Measurements from ENCODE around the gene FBXL19. TPM values are rescaled to one million over a fixed set of nuclear protein-coding genes. Genes with fewer than 3 reads are reported as not detected.

Gene FBXL19
- total and polyA plus RNA-seq, 8 donors, result 11.2 to 26.8 (median 19.5) TPM

- Histone ChIP-seq H3K36me3 (peaks cover 0 to 100% of the 10 kb centered on the region in 2 donors), H3K4me1 (no peaks in the 10 kb centered on the region), H3K27ac (no peak overlapping the region), H3K4me3 (no peak overlapping the region), H3K27me3 (no peaks in the 10 kb centered on the region), H3K9me3 (no peaks in the 10 kb centered on the region)
- no peak for TF ChIP-seq CTCF (IDR thresholded peaks at IDR 0.05)
- DNase-seq (no peak), ATAC-seq (no peak)
- intact Hi-C loops (cut with DNase I), result no loop called here
Measured at GRCh38 chr16:30974348-30974747, 51.0 kb downstream of the FBXL19 start.

- no peak overlapping the region for H3K27ac ChIP-seq
- no peaks in the 10 kb centered on the region for H3K27me3 ChIP-seq
- no peaks in the 10 kb centered on the region for H3K9me3 ChIP-seq
- peaks cover 0 to 100% of the 10 kb centered on the region in 2 donors for H3K36me3 ChIP-seq
- ATAC-seq (no peak), DNase-seq (no peak)
- H3K4me3 ChIP-seq, result no peak overlapping the region
- intact Hi-C loops (cut with DNase I), result no loop called here
- TF ChIP-seq CTCF (IDR thresholded peaks at IDR 0.05), result no peak
- H3K4me1 ChIP-seq, result no peaks in the 10 kb centered on the region
Measured at GRCh38 chr16:30976486-30976885, 53.1 kb downstream of the FBXL19 start.

- intact Hi-C loops (cut with DNase I), result no loop called here
- Histone ChIP-seq H3K4me1 (no peaks in the 10 kb centered on the region), H3K36me3 (peaks cover 0 to 100% of the 10 kb centered on the region in 2 donors), H3K27me3 (no peaks in the 10 kb centered on the region), H3K4me3 (no peak overlapping the region), H3K9me3 (no peaks in the 10 kb centered on the region), H3K27ac (no peak overlapping the region)
- TF ChIP-seq CTCF (IDR thresholded peaks at IDR 0.05), result no peak
- DNase-seq (no peak), ATAC-seq (no peak)
Measured at GRCh38 chr16:30977502-30977901, 54.1 kb downstream of the FBXL19 start.

GRCh38 chr16:30979170-30980022, 56.0 kb downstream of the FBXL19 start:
- no peak overlapping the region for H3K4me3 ChIP-seq
- no peak for ATAC-seq
- TF ChIP-seq CTCF (IDR thresholded peaks at IDR 0.05), result no peak
- intact Hi-C loops (cut with DNase I), result loop anchor here in 1 of 2 donors (10.0 kb wide), 2 partner anchors 455 to 885 kb away; no protein-coding TSS in a partner anchor
- no peaks in the 10 kb centered on the region for H3K9me3 ChIP-seq
- H3K4me1 ChIP-seq, result peaks cover 0 to 2% of the 10 kb centered on the region in 2 donors
- no peak for DNase-seq
- H3K27me3 ChIP-seq, result no peaks in the 10 kb centered on the region
- H3K27ac ChIP-seq, result no peak overlapping the region
- H3K36me3 ChIP-seq, result peaks cover 0 to 100% of the 10 kb centered on the region in 2 donors

- intact Hi-C loops (cut with DNase I), result loop anchor here in 1 of 2 donors (10.0 kb wide), 2 partner anchors 455 to 885 kb away; no protein-coding TSS in a partner anchor
- TF ChIP-seq CTCF (IDR thresholded peaks at IDR 0.05), result no peak
- DNase-seq, result no peak
- Histone ChIP-seq H3K27ac (no peak overlapping the region), H3K4me3 (no peak overlapping the region), H3K27me3 (no peaks in the 10 kb centered on the region), H3K4me1 (peaks cover 0 to 8% of the 10 kb centered on the region in 2 donors), H3K9me3 (no peaks in the 10 kb centered on the region), H3K36me3 (peaks cover 0 to 98% of the 10 kb centered on the region in 2 donors)
- ATAC-seq, result no peak
Measured at GRCh38 chr16:30980023-30980371, 56.6 kb downstream of the FBXL19 start.

Data from left lung (tissue), 10 donors.